GM12892 (cell line): ENCODE data around the gene TRIM10.
A peak's percentile ranks its signal among the peaks of the same experiment; 100 is the strongest.
"Not testable (repeated sequence)": the region's sequence is repeated elsewhere in the genome, so short reads cannot be mapped to it uniquely, and the experiment has no call there.

Experiments
- DNase-seq: peaks from one replicate; pipeline ENCODE4 v3.0.0; 2011; ENCODE audit not compliant: insufficient read length
- FAIRE-seq: peaks from 2 replicates; lab custom pipeline; 2011; peaks lifted over from hg19 to GRCh38; lab: Jason Lieb, UNC
- POLR2A ChIP-seq: IDR thresholded peaks from 2 replicates; pipeline ENCODE4 v1.6.1; 2011; ENCODE audit warnings: low read depth, low read length, control low read depth
- POLR2AphosphoS5 ChIP-seq: IDR thresholded peaks from 2 replicates; pipeline ENCODE4 v1.6.1; 2011; ENCODE audit warnings: low read depth, low read length, control low read depth
- TAF1 ChIP-seq: IDR thresholded peaks from 2 replicates; pipeline ENCODE4 v1.6.1; 2011; ENCODE audit warnings: low read depth, mild to moderate bottlenecking, control low read depth, low read length, borderline replicate concordance

Gene TRIM10

DNA sequence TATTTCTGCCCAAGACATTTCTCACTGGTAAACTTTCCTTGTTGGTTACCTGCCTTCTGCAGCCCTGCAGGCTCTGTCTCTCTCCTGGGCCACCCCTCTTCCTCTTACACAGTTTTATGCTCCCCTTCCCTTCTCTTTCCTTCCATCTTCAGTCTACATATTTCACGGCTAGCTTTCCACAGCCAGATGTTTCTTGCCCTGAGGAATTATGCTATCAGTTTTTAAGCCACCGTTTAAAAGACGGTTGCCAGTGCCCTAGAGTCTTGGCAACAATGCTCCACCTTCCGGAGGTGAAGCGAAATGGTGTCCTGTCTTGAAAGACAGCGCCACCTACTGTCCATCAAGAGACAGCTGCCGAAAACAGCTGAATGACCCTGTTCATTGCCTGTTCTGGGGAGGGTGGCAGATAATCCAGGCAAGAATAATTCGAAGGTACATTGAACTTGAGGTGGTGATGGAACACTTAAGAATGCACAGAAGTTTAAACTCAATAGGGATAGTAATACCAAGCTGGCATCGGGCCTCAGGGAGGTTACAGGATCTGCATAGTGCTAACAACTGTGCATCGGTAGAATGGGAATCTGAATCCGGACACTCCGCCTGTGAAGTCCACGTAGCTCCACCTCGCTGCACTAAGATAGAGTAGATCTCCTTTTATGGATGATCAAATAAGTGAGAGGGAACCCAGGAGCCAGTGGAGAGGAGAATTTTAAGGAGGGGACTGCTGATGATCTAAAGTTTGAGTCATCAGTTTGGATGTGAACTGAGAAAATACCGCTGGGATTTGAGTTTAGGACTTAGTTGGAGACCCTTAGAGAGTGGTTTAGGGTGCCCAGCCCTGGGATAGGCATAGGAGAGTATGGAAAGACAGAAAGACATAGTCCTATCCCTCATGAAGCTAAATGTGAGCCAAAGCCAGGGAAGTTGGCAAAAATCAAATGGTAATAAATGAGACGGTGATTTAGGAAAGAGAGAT lies 29.8 kb downstream of the TRIM10 start:
- DNase-seq, result peak; percentile 46
- no peak for TF ChIP-seq TAF1
- TF ChIP-seq POLR2AphosphoS5, result no peak
- no peak for TF ChIP-seq POLR2A
- peak; percentile 96 for FAIRE-seq

DNA sequence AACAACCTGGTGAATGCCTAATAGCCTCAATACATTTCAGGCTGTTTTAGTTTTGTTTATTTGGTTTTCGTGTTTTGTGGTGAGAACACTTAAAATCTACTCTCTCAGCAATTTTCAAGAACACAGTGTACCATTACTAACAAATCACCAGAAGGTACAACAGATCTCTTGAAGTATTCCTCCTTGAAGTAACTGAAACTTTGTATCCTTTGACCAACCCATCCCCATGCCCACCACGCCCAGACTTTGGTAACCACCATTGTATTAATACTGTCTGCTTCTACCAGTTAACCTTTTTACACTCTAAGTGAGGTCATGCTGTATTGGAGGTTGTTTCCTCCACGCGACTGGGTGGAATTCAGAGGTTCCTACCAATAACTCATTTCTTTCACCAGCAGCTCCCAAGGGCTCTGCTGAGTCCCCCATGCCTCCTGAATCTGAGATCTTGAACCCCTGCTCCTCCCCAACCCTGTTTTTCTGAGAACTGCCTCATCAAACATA lies 30.8 kb downstream of the TRIM10 start:
- no peak for FAIRE-seq
- DNase-seq, result no peak
- TF ChIP-seq POLR2A (no peak), POLR2AphosphoS5 (no peak), TAF1 (no peak)

DNA sequence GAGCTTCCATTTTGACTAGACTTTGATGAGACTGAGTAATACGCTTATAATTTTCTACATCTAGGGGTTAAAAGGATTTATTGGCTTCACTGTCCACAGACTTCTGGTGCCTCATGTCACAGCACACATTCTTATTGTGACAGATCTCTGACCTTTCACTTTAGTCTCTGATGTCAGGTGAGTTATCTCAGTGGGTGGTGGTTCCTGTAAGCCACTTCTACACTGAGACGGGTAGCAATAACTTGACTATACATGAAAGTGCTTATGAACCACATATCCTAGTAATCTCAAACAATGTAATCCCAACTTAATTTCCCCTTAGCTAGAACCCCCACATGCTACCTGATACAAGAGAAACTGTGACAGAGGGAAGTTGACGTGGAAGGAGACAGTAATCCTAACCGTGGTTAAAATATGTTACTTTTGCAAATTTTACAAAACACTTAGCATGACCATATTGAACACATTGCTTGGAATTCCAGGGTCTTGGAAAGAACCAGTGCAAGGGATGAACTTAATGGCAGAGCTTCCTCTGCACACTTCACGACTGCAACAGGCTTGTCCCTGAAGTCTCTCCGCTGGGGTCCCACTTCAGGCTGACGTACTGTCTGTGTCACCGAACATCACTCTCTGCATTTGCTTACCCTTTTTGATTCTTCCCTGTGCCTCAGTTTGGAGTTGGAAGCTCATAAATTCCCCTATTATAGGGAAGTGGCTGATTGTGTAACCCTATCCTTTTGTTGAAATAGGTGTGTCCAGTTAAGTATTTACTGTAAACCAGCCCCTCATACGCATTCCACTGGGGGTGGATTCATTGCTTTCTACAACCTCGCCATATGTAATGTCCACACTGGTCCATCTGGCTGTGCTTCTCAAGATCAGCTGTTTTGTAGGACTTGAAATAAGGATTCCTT lies 31.5 kb downstream of the TRIM10 start:
- TF ChIP-seq POLR2A, result no peak
- TF ChIP-seq TAF1, result no peak
- TF ChIP-seq POLR2AphosphoS5, result no peak
- FAIRE-seq, result no peak
- DNase-seq, result no peak

- no peak for DNase-seq
Measured at GRCh38 chr6:30127238-30128093, 33.5 kb downstream of the TRIM10 start.

DNA sequence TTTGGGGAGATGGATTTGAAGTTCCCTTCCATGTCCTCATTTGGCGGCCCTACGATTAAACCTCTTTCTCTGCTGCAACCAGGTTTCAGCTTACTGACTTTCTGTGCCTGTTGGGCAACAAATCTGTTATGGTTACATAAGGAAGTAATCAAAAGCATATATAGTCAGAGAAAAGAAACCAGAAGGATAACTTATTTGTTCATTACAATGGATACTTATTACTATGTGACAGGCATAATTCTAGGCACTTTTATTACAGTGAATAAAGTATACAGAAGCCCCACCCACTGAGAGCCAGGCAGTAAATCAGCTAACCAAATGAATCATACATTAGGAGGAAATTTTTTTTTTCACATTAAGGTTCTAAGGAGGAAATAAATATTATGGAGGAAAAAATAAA lies 38.5 kb downstream of the TRIM10 start:
- TF ChIP-seq TAF1 (no peak), POLR2AphosphoS5 (no peak), POLR2A (no peak)
- FAIRE-seq (no peak), DNase-seq (no peak)

More at GRCh38 chr6:30127238-30128093, 33.5 kb downstream of the TRIM10 start:
- no peak for FAIRE-seq
- TF ChIP-seq POLR2A, result no peak
- TF ChIP-seq POLR2AphosphoS5, result no peak
- TF ChIP-seq TAF1, result no peak

- TF ChIP-seq POLR2A (no peak), POLR2AphosphoS5 (no peak), TAF1 (no peak)
- FAIRE-seq, result no peak
- DNase-seq, result no peak
Measured at GRCh38 chr6:30121446-30122366, 39.3 kb downstream of the TRIM10 start.

DNA sequence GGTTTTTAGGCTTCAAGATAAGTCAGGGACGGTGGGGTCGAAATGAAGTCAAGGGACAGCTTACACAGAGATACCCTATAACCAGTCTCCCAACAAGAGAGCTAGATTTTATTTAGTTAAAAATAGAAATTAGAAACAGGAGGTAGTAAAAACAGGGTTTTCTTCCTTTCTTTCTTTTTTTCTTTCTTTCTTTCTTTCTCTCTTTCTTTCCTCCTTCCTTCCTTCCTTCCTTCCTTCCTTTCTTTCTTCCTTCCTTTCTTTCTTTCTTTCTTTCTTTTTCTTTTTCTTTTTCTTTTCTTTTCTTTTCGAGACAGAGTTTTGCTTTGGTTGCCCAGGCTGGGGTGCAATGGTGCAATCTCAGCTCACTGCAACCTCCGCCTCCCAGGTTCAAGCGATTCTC lies 42.3 kb downstream of the TRIM10 start:
- not testable (repeated sequence) for DNase-seq, FAIRE-seq

- DNase-seq (no peak), FAIRE-seq (no peak)
- TF ChIP-seq POLR2A, result no peak
- TF ChIP-seq POLR2AphosphoS5, result no peak
- no peak for TF ChIP-seq TAF1
Measured at GRCh38 chr6:30116724-30117123, 44.3 kb downstream of the TRIM10 start.

- FAIRE-seq (no peak), DNase-seq (no peak)
- TF ChIP-seq TAF1 (no peak), POLR2A (no peak)
Measured at GRCh38 chr6:30113841-30114240, 47.2 kb downstream of the TRIM10 start.
